A549 (cell line): ENCODE data around the gene PHOSPHO2. TPM values are rescaled to one million over a fixed set of nuclear protein-coding genes. Genes with fewer than 3 reads are reported as not detected.
A peak's percentile ranks its signal among the peaks of the same experiment; 100 is the strongest.

ENCODE experiments used
- ATAC-seq, 2 experiments: fragments of 200-7000 bp in 1 of 2; fragments of >200 bp in 1 of 2; cut with Nextera tagmentation in 1 of 2; cut with Tn5 transposase in 1 of 2; 3 replicates each; pipeline versions ENCODE4 v1.8.0 to v1.9.1; 2018 to 2020; ENCODE audit warnings: mild to moderate bottlenecking in 1 of 2, moderate library complexity in 1 of 2
- CTCF ChIA-PET: fragments of 300-600 bp; sonication (Branson Sonifier 250); formaldehyde crosslinking; extraction: SDS; loops from one replicate; lab custom pipeline; 2021; ENCODE audit warnings: antibody characterized with exemption, inconsistent platforms; lab: Yijun Ruan, JAX
- POLR2A ChIA-PET: fragments of 350-600 bp; formaldehyde crosslinking; extraction: SDS; loops from one replicate; lab custom pipeline; 2021; ENCODE audit warnings: antibody characterized with exemption, inconsistent platforms; lab: Yijun Ruan, JAX
- DNase-seq, 2 experiments: peaks; one replicate each; pipeline versions ENCODE4 v3.0.0 to v3.0.0-alpha.2; 2011 to 2016; ENCODE audit warnings: low read depth in 1 of 2, low spot score in 1 of 2
- FAIRE-seq: peaks from 2 replicates; lab custom pipeline; 2011; peaks lifted over from hg19 to GRCh38; lab: Jason Lieb, UNC
- H3K27ac ChIP-seq, 2 experiments: fragments of >200 bp; sonication (Bioruptor Twin); formaldehyde crosslinking; 3 replicates each; pipeline ENCODE4 v1.5.1; 2016 to 2017
- H3K4me1 ChIP-seq: fragments of >200 bp; sonication (Bioruptor Twin); formaldehyde crosslinking; 3 replicates; pipeline ENCODE4 v1.6.1; 2016
- H3K4me2 ChIP-seq: fragments of >200 bp; sonication (Bioruptor Twin); formaldehyde crosslinking; 3 replicates; pipeline ENCODE4 v1.6.1; 2016
- H3K4me3 ChIP-seq: fragments of >200 bp; sonication (Bioruptor Twin); formaldehyde crosslinking; 3 replicates; pipeline ENCODE4 v1.5.1; 2016
- H3K9me3 ChIP-seq: fragments of >200 bp; sonication (Bioruptor Twin); formaldehyde crosslinking; 3 replicates; pipeline ENCODE4 v1.6.1; 2016
- BCL3 ChIP-seq: fragments of >200 bp; sonication (Bioruptor Twin); formaldehyde crosslinking; IDR thresholded peaks from 3 replicates; pipeline ENCODE4 v1.6.1; 2016
- CHD4 ChIP-seq: fragments of 200-600 bp; sonication (generic); IDR thresholded peaks from 2 replicates; pipeline ENCODE4 v1.6.1; 2016; ENCODE audit warnings: antibody characterized with exemption, mild to moderate bottlenecking, borderline replicate concordance
- CTCF ChIP-seq: fragments of >200 bp; sonication (Bioruptor Twin); formaldehyde crosslinking; IDR thresholded peaks from 3 replicates; pipeline ENCODE4 v1.5.1; 2016
- E2F6 ChIP-seq: IDR thresholded peaks from 2 replicates; pipeline ENCODE4 v1.6.1; 2012; ENCODE audit warnings: low read depth, borderline replicate concordance
- FOSB ChIP-seq: fragments of 250-450 bp; sonication (Bioruptor Pico); IDR thresholded peaks from 2 replicates; pipeline ENCODE4 v1.5.0; 2020; ENCODE audit warnings: mild to moderate bottlenecking, moderate library complexity
- FOXS1 ChIP-seq: fragments of 250-450 bp; sonication (Bioruptor Pico); IDR thresholded peaks from 2 replicates; pipeline ENCODE4 v1.5.0; 2020; ENCODE audit warnings: mild to moderate bottlenecking, moderate library complexity
- HES2 ChIP-seq: fragments of >200 bp; sonication (Bioruptor Twin); formaldehyde crosslinking; IDR thresholded peaks from 2 replicates; pipeline ENCODE4 v1.6.1; 2016
- HOXA7 ChIP-seq: fragments of 250-450 bp; sonication (Bioruptor Pico); IDR thresholded peaks from 2 replicates; pipeline ENCODE4 v1.5.0; 2020; ENCODE audit warnings: mild to moderate bottlenecking, moderate library complexity
- HOXB5 ChIP-seq: fragments of 250-450 bp; sonication (Bioruptor Pico); IDR thresholded peaks from 2 replicates; pipeline ENCODE4 v1.5.0; 2020; ENCODE audit warnings: mild to moderate bottlenecking, moderate library complexity
- JUN ChIP-seq, 2 experiments: fragments of >200 bp; sonication (Bioruptor Twin); formaldehyde crosslinking; IDR thresholded peaks; 2 replicates in 1 of 2; 3 replicates in 1 of 2; pipeline ENCODE4 v1.6.1; 2016 to 2017
- JUNB ChIP-seq: fragments of >200 bp; sonication (Bioruptor Twin); formaldehyde crosslinking; IDR thresholded peaks from 2 replicates; pipeline ENCODE4 v1.6.1; 2016
- KDM1A ChIP-seq: fragments of 200-600 bp; sonication (generic); IDR thresholded peaks from 2 replicates; pipeline ENCODE4 v1.6.1; 2016; ENCODE audit warnings: low read depth, mild to moderate bottlenecking
- KDM5A ChIP-seq: fragments of 200-600 bp; sonication (generic); IDR thresholded peaks from 2 replicates; pipeline ENCODE4 v1.6.1; 2016; ENCODE audit warnings: antibody characterized with exemption, mild to moderate bottlenecking
- MAX ChIP-seq: IDR thresholded peaks from 2 replicates; pipeline ENCODE4 v1.6.1; 2012
- NPAS2 ChIP-seq: fragments of 250-450 bp; sonication (Bioruptor Pico); IDR thresholded peaks from 2 replicates; pipeline ENCODE4 v1.8.0; 2022; ENCODE audit warnings: mild to moderate bottlenecking, moderate library complexity, borderline replicate concordance
- PHF8 ChIP-seq: fragments of 200-600 bp; sonication (generic); IDR thresholded peaks from 2 replicates; pipeline ENCODE4 v1.6.1; 2016; ENCODE audit warnings: low read depth, mild to moderate bottlenecking, antibody characterized with exemption, moderate library complexity, borderline replicate concordance
- POLR2A ChIP-seq: IDR thresholded peaks from 2 replicates; pipeline ENCODE4 v1.6.1; 2012; ENCODE audit warnings: mild to moderate bottlenecking, low read length
- RAD21 ChIP-seq, 2 experiments: fragments of >200 bp in 1 of 2; sonication (Bioruptor Twin) in 1 of 2; formaldehyde crosslinking in 1 of 2; IDR thresholded peaks in 1 of 2; conservative IDR thresholded peaks in 1 of 2; 2 replicates in 1 of 2; 3 replicates in 1 of 2; pipeline ENCODE4 v1.6.1; 2012 to 2018; ENCODE audit warnings: inconsistent platforms in 1 of 2
- RFX5 ChIP-seq: fragments of 450-650 bp; IDR thresholded peaks from 2 replicates; pipeline ENCODE4 v1.7.1; 2014; ENCODE audit warnings: antibody characterized with exemption, mild to moderate bottlenecking, moderate library complexity
- USF2 ChIP-seq: fragments of 450-650 bp; IDR thresholded peaks from 2 replicates; pipeline ENCODE4 v1.6.1; 2014; ENCODE audit warnings: antibody characterized with exemption
- WGBS: methylation state at CpG from one replicate; pipeline ENCODE4 v1.1.6; 2017; ENCODE audit errors: missing lambda C conversion rate; 5-methylcytosine and 5-hydroxymethylcytosine counted together
- polyA minus RNA-seq: library from RNA; depleted of rRNA, polyadenylated mRNA; stranded (reverse); fragments of >200 nt; gene quantifications from 2 replicates; pipeline ENCODE4 v1.2.3, GENCODE V29; 2011; rRNA and poly(A)+ RNA removed
- polyA plus RNA-seq, 4 experiments: library from polyadenylated mRNA; depleted of rRNA in 3 of 4; stranded (reverse); fragments of >200 nt; fragmentation: RNase III in 1 of 4; extraction: RNeasy Plus Mini Kit Qiagen cat#74134 plus additional on column Dnase treatment in 1 of 4; gene quantifications; 2 replicates in 3 of 4; 3 replicates in 1 of 4; pipeline ENCODE4 v1.2.3, GENCODE V29; 2011 to 2017

The PHOSPHO2 gene, protein sequence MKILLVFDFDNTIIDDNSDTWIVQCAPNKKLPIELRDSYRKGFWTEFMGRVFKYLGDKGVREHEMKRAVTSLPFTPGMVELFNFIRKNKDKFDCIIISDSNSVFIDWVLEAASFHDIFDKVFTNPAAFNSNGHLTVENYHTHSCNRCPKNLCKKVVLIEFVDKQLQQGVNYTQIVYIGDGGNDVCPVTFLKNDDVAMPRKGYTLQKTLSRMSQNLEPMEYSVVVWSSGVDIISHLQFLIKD
- polyA plus RNA-seq (2011; rRNA removed) = 4.0 and 5.1 TPM in 2 replicates
- polyA plus RNA-seq (2012; cell fraction: cytosol; rRNA removed) = 1.1 TPM in 2 replicates
- polyA plus RNA-seq (2012; cell fraction: nucleus; rRNA removed) = 0.48 and 1.4 TPM in 2 replicates
- 3.9 to 4.4 TPM (median 4.3 TPM) in 3 replicates for polyA plus RNA-seq (2017; fragmentation: RNase III; extraction: RNeasy Plus Mini Kit Qiagen cat#74134 plus additional on column Dnase treatment)
- 0.78 and 1.1 TPM in 2 replicates for polyA minus RNA-seq

GRCh38 chr2:169694113-169694893 lies at the start of gene PHOSPHO2, which contains the start of gene CFAP210:
PHOSPHO2 (plus strand) TSS chr2:169694469; CDS start chr2:169700972, 6,503 bp downstream.
CFAP210 (minus strand) TSS chr2:169694405; CDS start chr2:169694327, 78 bp downstream.
- peaks cover 3% of the 10 kb centered on the region; the same call in 1 of the 3 replicates for H3K9me3 ChIP-seq
- POLR2A ChIA-PET = interaction anchor here (1.3 kb wide), 1 partner anchor 10 kb away, joined by 3 read pairs; no protein-coding TSS in a partner anchor
- peak; percentile 76; the same call in 1 of the 2 replicates for TF ChIP-seq RFX5
- TF ChIP-seq FOXS1 = no peak
- no peak for TF ChIP-seq KDM1A
- 0 out of 5 replicates have a peak, but pooled peaks of 1 of the 2 experiments have one; percentile 11 for TF ChIP-seq RAD21 (conservative IDR thresholded peaks at IDR 0.05 in 1 of 2, IDR thresholded peaks at IDR 0.05 in 1 of 2)
- peak; percentile 90 for TF ChIP-seq POLR2A
- 0 out of 2 replicates have a peak, but pooled peaks have one; percentile 58 for TF ChIP-seq HOXB5
- 0 out of 3 replicates have a peak, but pooled peaks have one; percentile 64 for TF ChIP-seq BCL3
- TF ChIP-seq PHF8 = peak; percentile 97
- 0 out of 2 replicates have a peak, but pooled peaks have one; percentile 24 for TF ChIP-seq HOXA7
- no peak for TF ChIP-seq HES2
- peak; percentile 76; the same call in 1 of the 2 replicates for TF ChIP-seq E2F6
- TF ChIP-seq MAX = peak; percentile 85
- TF ChIP-seq USF2 = 0 out of 2 replicates have a peak, but pooled peaks have one; percentile 2
- no peak for TF ChIP-seq JUNB
- TF ChIP-seq CHD4 = no peak
- peak in 1 of 2 experiments; percentile 75; a peak in 3 of 5 replicates for TF ChIP-seq JUN (IDR thresholded peaks at IDR 0.05)
- TF ChIP-seq, all 56 proteins: peak for 11
- CTCF ChIA-PET = interaction anchor here (1.6 kb wide), 1 partner anchor 11 kb away, joined by 5 read pairs; no protein-coding TSS in a partner anchor
- FAIRE-seq = no peak
- peak within 1 kb of the TSS; percentile 72 for H3K4me3 ChIP-seq
- ATAC-seq = peak; percentile 99 to 100
- 1% methylated on average over 22 of the region's 63 CpGs for WGBS
- peak within 1 kb of the TSS; percentile 96 for H3K4me2 ChIP-seq
- peaks cover 16% of the 10 kb centered on the region; the same call in 2 of the 3 replicates for H3K4me1 ChIP-seq
- peak; percentile 85 to 96 for DNase-seq
- peak within 1 kb of the TSS; percentile 89 to 90 for H3K27ac ChIP-seq

DNA sequence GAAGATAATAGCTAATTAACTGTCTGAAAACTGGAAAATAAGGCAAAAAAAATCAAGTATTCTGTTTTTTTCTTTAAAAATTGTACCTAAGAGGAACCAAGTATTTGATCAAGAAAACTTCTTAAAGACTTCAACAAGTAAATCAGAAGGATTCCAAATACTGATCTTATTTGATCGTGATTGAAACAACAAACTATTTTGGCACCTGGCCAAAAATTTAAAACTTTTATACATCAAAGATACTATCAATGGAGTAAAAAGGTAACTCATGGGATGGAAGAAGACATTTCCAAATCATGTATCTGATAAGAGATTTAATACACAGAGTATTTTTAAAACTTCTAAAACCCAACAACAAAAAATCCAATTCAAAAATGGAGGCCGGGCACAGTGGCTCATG lies 46.8 kb upstream of the PHOSPHO2 start:
- H3K9me3 ChIP-seq = no peaks in the 10 kb centered on the region
- H3K4me1 ChIP-seq = no peaks in the 10 kb centered on the region
- no peak for DNase-seq
- H3K27ac ChIP-seq = no peak overlapping the region
- WGBS = 88% methylated on average over 2 of the region's 2 CpGs
- TF ChIP-seq HES2 = no peak
- no peak for TF ChIP-seq JUN (IDR thresholded peaks at IDR 0.05)
- TF ChIP-seq NPAS2 = no peak
- TF ChIP-seq CTCF = no peak
- no peak for TF ChIP-seq KDM5A
- TF ChIP-seq FOSB = no peak
- TF ChIP-seq, all 56 proteins: peak for 0
- CTCF ChIA-PET = no interaction called here
- ATAC-seq (no peak), FAIRE-seq (no peak)
- H3K4me3 ChIP-seq = no peak overlapping the region
- H3K4me2 ChIP-seq = no peak overlapping the region
- POLR2A ChIA-PET = no interaction called here
